Amniotic stem cell (primary cell): ENCODE data around the gene OXT.
"Not testable (repeated sequence)": the region's sequence is repeated elsewhere in the genome, so short reads cannot be mapped to it uniquely, and the experiment has no call there.

Experiments
- DNase-seq: peaks from one replicate; lab custom pipeline; 2025; lab: John Stamatoyannopoulos, UW

The OXT gene

DNA sequence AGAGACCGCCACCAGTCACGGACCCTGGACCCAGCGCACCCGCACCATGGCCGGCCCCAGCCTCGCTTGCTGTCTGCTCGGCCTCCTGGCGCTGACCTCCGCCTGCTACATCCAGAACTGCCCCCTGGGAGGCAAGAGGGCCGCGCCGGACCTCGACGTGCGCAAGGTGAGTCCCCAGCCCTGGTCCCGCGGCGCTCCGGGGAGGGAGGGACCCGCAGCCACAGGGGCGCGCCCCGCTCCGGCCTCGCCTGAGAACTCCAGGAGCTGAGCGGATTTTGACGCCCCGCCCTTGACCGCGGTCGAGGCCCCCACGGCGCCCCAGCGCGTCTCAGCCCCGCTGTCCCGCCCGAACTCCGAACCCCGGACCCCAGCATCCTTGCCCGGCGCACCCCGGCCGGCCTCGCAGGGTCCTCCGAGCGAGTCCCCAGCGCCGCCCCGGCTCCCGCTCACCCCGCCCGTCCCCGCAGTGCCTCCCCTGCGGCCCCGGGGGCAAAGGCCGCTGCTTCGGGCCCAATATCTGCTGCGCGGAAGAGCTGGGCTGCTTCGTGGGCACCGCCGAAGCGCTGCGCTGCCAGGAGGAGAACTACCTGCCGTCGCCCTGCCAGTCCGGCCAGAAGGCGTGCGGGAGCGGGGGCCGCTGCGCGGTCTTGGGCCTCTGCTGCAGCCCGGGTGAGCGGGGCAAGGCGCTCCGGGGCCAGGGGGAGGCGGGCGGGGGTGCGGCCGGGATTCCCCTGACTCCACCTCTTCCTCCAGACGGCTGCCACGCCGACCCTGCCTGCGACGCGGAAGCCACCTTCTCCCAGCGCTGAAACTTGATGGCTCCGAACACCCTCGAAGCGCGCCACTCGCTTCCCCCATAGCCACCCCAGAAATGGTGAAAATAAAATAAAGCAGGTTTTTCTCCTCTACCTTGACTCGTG is at the start of gene OXT:
TSS of gene OXT (plus strand) at position 11 of the 920 bp plus-strand sequence. CDS start at position 47, 36 bp downstream.
- no peak for DNase-seq

DNA sequence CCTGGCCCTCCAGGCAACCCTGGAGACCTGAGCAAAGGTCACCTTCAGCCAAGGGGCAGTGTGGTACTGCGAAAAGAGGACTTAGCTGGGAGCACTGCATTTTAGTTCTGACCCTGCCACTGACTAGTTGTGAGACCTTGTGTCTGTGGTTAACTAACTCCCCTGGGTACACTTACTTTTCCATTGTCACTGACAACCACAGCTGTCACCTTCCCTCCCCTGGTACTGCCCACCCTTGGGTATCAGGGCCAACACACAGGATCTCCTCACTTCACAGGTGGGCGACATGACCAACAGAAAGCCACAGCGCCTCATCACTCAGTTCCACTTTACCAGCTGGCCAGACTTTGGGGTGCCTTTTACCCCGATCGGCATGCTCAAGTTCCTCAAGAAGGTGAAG is 49.6 kb upstream of the OXT start:
- no peak for DNase-seq

GRCh38 chr20:3022559-3023490 is 48.6 kb upstream of the OXT start:
- DNase-seq: not testable (repeated sequence)

- no peak for DNase-seq
Observed at GRCh38 chr20:3027987-3028386, 43.4 kb upstream of the OXT start.

GRCh38 chr20:3031524-3032147 is 39.8 kb upstream of the OXT start:
- no peak for DNase-seq

- no peak for DNase-seq
Observed at GRCh38 chr20:3032624-3033023, 38.8 kb upstream of the OXT start.

GRCh38 chr20:3037654-3038053 is 33.8 kb upstream of the OXT start:
- no peak for DNase-seq

- no peak for DNase-seq
Observed at GRCh38 chr20:3038454-3038853, 33.0 kb upstream of the OXT start.

DNA sequence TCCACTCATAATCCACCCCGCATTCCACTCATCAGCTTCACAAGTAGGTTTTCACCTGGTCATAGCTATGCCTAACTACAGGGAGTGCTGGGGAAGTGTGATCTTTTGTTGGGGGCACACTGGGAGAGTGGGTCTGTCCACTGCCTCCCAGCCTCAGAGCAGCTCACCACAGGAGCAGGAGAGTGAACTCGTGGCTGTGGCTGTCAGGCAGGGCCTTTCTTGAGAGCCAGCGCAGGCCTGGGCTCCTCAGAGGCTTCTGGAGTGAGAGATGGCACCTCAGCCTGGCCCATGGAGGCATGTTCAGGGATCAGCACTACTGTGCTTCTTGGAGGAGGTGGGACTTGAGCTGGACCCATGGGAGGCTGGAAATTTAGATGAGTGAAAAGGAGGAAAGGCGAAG is 32.0 kb upstream of the OXT start:
- no peak for DNase-seq

DNA sequence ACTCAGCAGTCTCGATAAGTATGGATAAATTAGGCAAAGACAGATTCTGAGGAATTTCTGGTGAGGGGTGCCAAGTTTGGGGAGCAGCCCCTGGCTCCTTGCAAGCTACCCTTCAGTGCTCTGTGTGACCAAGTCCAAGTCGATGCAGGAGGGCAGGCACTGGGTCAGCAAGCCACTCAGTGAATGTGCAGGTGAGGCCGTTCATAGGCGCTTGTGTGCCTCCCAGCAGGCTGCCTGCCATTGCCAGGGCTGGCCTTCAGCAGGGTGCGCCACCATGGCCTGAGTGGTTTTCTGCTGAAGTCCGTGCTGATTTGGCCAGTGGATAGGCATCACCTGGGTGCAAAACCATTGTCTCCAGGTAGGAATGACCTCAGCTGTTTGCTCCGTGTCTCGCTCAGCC is 31.3 kb upstream of the OXT start:
- no peak for DNase-seq

DNA sequence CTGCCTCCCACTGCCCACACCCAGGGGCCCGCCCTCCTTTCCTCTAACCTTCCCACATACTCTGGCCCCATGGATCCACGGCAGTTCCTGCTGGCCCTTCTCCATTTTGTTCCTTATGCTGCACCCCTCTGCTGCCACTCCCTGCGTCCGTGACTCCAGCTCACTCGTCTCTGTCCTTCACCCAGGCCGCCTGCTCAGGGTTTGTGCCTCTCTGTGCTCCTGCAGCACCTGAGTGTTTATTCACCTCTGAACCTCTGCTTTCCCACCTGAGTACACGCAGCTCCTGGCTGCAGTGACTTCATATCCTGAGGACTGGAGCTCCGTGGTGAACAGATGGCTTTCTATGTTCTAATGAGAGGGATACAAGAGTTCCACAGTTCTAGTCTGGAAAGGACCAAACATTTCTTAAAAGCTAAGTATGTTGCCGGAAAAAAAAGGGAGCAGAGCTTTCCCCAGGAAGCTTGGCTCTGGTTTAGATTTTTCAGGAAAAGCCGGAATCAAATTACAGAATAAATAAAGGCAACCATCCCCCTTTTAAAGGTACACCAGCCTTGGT is 29.5 kb upstream of the OXT start:
- DNase-seq: no peak

- no peak for DNase-seq
Observed at GRCh38 chr20:3042625-3043024, 28.8 kb upstream of the OXT start.

- DNase-seq: no peak
Observed at GRCh38 chr20:3043322-3043721, 28.1 kb upstream of the OXT start, which contains the start of gene GNRH2. GNRH2 (plus strand) TSS chr20:3043622; CDS start chr20:3044415, 793 bp downstream.

DNA sequence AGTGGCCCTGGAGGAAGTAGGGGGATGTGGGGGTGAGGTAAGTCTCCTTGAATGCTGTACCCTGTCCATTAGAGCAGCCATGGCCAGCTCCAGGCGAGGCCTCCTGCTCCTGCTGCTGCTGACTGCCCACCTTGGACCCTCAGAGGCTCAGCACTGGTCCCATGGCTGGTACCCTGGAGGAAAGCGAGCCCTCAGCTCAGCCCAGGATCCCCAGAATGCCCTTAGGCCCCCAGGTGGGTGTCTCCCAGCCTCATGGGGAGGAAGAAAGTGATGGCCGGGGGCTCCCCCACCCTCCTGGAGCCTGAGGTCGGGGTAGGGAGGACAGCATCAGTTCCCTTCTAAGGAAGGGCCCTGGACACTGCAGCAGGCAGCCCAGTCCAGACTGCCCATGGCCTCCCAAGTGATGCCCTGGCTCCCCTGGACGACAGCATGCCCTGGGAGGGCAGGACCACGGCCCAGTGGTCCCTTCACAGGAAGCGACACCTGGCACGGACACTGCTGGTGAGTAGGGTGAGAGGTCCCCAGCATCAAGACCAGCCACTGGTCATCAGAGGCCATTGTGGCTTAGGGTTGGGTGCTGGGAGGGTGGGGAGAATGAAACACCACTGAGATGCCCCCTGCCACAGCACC is 27.0 kb upstream of the OXT start:
- no peak for DNase-seq

DNA sequence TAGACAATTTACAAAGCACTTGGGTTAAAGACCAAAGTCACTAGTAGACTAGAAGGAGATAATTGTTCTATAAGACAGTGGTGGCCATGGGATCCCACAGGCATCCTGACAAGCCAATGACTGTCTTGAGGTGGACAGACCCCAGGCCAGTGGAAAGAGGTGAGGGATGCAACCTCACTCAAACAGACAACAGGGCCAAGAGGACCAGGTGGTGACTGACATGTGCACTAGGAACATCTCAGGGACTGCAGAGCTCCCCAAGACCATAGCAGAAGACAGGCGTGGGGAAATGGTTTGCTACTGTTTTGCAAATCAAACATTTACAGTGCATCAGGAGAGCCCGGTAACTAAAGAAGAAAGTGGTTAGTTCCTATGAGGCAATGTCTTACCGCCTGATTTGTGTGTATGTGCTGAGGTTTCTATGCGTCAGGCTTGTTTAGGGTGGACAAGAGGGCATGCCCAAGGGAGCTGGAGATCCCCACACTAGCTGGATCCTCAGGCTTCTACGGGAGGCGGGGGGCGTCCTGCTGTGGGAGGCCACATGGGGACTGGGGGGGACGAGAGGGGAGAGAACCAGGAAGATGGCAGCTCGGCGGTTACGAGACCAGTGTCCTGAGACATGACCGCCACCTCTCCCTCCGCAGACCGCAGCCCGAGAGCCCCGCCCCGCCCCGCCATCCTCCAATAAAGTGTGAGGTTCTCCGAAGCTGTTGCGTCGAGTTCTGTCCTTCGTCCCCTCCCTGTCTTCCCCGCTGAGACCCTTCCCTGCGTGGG is 26.2 kb upstream of the OXT start:
- DNase-seq: peak; percentile 65

DNA sequence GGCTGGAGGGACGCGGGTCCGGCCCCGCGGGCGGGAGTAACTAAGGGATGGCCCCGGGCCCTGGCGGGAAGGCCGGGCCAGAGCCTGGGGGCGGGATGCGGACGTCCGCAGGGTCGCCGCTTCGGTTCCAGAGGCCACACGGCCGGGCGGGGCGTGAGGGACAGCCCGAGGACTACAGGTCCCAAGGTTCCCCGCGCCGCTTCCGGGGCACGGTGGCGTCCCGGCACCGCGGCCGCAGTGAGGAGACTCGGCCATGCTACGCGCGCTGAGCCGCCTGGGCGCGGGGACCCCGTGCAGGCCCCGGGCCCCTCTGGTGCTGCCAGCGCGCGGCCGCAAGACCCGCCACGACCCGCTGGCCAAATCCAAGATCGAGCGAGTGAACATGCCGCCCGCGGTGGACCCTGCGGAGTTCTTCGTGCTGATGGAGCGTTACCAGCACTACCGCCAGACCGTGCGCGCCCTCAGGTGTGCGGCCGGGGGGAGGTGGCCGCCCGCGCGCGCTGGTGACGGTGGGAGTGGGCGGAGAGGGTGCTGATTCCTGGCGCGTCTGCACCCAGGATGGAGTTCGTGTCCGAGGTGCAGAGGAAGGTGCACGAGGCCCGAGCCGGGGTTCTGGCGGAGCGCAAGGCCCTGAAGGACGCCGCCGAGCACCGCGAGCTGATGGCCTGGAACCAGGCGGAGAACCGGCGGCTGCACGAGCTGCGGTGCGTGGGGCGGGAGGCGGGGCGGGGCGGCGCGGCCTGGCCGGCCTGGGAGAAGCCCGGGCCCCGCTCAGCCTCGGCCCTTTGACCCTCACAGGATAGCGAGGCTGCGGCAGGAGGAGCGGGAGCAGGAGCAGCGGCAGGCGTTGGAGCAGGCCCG is 25.4 kb upstream of the OXT start, which contains the start of gene MRPS26:
TSS of gene MRPS26 (plus strand) at position 237 of the 861 bp plus-strand sequence. CDS start at position 254, 17 bp downstream.
- DNase-seq: peak; percentile 47

DNA sequence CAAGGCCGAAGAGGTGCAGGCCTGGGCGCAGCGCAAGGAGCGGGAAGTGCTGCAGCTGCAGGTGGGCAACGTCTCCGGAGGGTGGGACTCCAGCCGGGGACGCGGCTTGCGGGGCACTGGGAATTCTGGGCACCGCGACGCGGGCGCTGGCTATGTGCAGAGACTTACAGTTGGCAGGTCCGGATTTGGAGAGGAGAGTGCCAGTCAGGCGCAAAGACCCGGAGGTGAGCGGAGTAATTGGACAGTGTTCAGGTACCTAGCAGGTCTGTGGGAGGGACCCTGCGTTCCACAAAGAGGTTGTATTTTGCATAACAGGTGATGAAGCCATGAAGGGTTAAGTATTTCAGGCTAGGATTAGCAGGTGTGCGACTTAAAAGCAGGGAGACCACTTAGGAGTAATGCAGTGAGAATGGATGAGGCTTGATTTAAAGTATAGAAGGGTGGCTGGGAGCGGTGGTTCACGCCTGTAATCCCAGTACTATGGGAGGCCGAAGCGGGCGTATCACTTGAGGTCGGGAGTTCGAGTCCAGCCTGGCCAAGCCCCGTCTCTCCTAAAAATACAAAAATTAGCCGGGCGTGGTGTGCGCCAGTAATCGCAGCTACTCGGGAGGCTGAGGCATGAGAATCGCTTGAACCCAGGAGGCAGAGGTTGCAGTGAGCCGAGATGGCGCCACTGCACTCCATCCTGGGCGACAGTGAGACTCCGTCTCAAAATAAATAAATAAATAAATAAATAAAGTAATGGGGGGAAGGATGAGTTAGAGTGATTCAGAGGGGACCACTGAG is 24.6 kb upstream of the OXT start:
- no peak for DNase-seq
